ENCODE data around the gene DEPDC1B. TPM values are rescaled to one million over a fixed set of nuclear protein-coding genes. Genes with fewer than 3 reads are reported as not detected.
"Not testable (repeated sequence)": the region's sequence is repeated elsewhere in the genome, so short reads cannot be mapped to it uniquely, and the experiment has no call there.

The DEPDC1B gene
- polyA plus RNA-seq, 6 donors from 2014 or later, result 0.44 TPM; not detected in 5

DNA sequence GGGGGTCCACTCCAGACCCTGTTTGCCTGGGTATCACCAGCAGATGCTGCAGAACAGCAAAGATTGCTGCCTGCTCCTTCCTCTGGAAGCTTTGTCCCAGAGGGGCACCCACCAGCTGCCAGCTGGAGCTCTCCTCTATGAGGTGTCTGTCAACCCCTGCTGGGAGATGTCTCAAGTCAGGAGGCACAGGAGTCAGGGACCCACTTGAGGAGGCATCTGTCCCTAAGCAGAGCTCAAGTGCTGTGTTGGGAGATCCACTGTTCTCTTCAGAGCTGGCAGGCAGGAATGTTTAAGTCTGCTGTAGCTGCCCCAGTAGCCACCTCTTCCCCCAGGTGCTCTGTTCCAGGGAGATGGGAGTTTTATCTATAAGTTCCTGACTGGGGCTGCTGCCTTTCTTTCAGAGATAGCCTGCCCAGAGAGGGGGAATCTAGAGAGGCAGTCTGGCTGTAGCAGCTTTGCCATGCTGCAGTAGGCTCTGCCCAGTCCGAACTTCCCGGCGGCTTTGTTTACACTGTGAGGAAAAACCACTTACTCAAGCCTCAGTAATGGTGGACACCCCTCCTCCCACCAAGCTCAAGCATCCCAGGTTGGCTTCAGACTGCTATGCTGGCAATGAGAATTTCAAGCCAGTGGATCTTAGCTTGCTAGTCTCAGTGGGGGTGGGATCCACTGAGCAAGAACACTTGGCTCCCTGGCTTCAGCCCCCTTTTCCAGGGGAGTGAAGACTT lies 15.4 kb upstream of the DEPDC1B start:
- peaks cover 29 to 51% (median 49%) of the 10 kb centered on the region in 3 donors for H3K27me3 Mint-ChIP-seq

DNA sequence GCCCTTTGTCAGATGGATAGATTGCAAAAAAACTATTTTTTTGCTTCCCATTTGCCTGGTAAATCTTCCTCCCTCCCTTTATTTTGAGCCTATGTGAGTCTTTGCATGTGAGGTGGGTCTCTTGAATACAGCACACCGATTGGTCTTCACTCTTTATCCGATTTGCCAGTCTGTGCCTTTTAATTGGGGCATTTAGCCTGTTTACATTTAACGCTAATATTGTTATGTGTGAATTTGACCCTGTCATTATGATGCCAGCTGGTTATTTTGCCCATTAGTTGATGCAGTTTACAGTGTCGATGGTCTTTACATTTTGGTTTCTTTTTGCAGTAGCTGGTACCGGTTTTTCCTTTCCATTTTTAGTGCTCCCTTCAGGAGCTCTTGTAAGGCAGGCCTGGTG lies 13.0 kb upstream of the DEPDC1B start:
- H3K27me3 Mint-ChIP-seq, result peaks cover 25 to 40% (median 40%) of the 10 kb centered on the region in 3 donors
- H3K36me3 Mint-ChIP-seq, result peaks cover 0 to 8% of the 10 kb centered on the region in 2 donors
- no peaks in the 10 kb centered on the region for H3K4me1 Mint-ChIP-seq
- no peak overlapping the region for H3K4me3 Mint-ChIP-seq
- DNase-seq (no peak), ATAC-seq (ENCODE audit: low read depth in 2 of 2) (no peak)
- no peak overlapping the region for H3K27ac Mint-ChIP-seq
- H3K9me3 Mint-ChIP-seq, result peaks cover 7 to 35% (median 18%) of the 10 kb centered on the region in 7 donors

More for the DNA sequence above, 15.4 kb upstream of the DEPDC1B start:
- not testable (repeated sequence) for DNase-seq; H3K4me1 Mint-ChIP-seq; H3K4me3 Mint-ChIP-seq; ATAC-seq (ENCODE audit: low read depth in 2 of 2); H3K27ac Mint-ChIP-seq; H3K36me3 Mint-ChIP-seq
- H3K9me3 Mint-ChIP-seq, result peaks cover 7 to 35% (median 18%) of the 10 kb centered on the region in 7 donors

DNA sequence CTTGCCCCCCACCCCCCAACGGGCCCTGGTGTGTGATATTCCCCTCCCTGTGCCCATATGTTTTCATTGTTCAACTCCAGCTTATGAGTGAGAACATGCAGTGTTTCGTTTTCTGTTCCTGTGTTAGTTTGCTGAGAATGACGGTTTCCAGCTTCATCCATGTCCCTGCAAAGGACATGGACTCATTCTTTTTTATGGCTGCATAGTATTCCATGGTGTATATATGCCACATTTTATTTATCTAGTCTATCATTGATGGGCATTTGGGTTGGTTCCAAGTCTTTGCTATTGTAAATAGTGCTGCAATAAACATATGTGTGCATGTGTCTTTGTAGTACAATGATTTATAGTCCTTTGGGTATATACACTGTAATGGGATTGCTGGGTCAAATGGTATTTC lies 11.9 kb upstream of the DEPDC1B start:
- DNase-seq; H3K36me3 Mint-ChIP-seq; H3K4me1 Mint-ChIP-seq; H3K27ac Mint-ChIP-seq; ATAC-seq (ENCODE audit: low read depth in 2 of 2); H3K4me3 Mint-ChIP-seq: not testable (repeated sequence)
- H3K9me3 Mint-ChIP-seq, result peaks cover 3 to 29% (median 18%) of the 10 kb centered on the region in 7 donors
- H3K27me3 Mint-ChIP-seq, result peaks cover 25 to 35% (median 34%) of the 10 kb centered on the region in 3 donors

DNA sequence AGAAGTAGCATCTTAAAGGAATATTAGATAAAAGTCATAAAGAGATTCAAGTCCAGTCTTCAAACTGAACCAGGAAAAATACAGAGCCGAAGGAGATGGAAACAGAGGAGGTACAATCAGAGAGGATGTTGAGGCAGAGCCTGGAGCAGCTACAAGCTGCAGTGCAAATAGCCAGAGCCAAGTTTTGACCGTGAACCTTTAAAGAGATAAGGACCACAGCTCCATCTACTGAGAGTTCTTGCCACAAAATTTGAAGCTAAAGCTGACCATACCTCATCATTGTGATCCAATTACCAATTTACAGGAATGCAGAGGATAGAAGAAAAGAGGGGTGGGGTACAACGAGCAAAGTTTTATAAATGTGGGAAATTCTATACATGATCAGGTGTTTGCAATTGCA lies 10.4 kb upstream of the DEPDC1B start:
- Mint-ChIP-seq H3K9me3 (peaks cover 3 to 20% (median 10%) of the 10 kb centered on the region in 7 donors), H3K27me3 (peaks cover 25 to 28% (median 27%) of the 10 kb centered on the region in 3 donors), H3K36me3 (peaks cover 0 to 8% of the 10 kb centered on the region in 2 donors), H3K4me3 (no peak overlapping the region), H3K4me1 (no peaks in the 10 kb centered on the region), H3K27ac (peak overlapping the region in 1 of 6 donors; percentile 93)
- DNase-seq (no peak), ATAC-seq (ENCODE audit: low read depth in 2 of 2) (no peak)

DNA sequence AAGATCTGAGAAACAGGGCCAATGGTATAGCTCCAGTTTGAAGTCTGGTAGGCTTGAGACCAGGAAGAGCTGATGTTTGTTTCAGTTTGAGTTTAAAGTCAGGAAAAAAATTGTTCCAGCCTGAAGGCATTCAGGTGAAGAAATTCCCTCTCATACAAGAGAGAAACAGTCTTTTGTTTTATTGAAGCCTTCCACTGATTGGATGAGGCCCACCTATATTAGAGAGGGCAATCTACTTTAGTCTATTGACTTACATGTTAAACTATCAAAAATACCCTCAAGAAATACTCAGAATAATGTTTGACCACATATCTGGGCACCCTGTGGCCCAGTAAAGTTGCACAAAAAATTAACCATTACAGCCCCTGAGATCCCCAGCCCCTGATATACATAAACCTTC lies 5.2 kb upstream of the DEPDC1B start:
- Mint-ChIP-seq H3K4me1 (peaks cover 6 to 7% (median 6%) of the 10 kb centered on the region in 3 donors), H3K27me3 (peaks cover 0 to 2% (median 1%) of the 10 kb centered on the region in 3 donors), H3K36me3 (no peaks in the 10 kb centered on the region), H3K4me3 (no peak overlapping the region), H3K27ac (no peak overlapping the region), H3K9me3 (no peaks in the 10 kb centered on the region)
- ATAC-seq (ENCODE audit: low read depth in 2 of 2) (no peak), DNase-seq (no peak)

DNA sequence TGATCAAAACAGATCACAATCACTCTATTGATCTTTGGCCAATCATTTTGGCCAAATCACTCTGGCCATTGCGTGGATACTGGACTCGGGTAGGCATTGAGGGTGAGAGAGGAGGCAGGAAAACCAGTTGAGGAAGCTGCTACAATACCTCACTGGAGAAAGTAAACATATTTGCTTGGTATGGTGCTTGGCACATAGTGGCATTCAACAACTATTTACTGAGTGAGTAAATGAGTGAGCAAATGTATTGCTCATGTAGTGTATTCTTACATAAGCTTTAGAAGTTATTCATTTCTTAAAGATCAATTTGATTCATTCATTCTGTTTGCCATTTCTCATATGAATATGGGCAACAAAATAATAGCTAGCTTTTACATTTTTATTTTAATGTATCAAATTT lies 4.0 kb upstream of the DEPDC1B start:
- H3K27me3 Mint-ChIP-seq, result no peaks in the 10 kb centered on the region
- H3K36me3 Mint-ChIP-seq, result no peaks in the 10 kb centered on the region
- peaks cover 6 to 13% (median 8%) of the 10 kb centered on the region in 3 donors for H3K4me1 Mint-ChIP-seq
- DNase-seq (no peak), ATAC-seq (ENCODE audit: low read depth in 2 of 2) (no peak)
- peak overlapping the region in 1 of 8 donors; percentile 40 for H3K4me3 Mint-ChIP-seq
- no peaks in the 10 kb centered on the region for H3K9me3 Mint-ChIP-seq
- H3K27ac Mint-ChIP-seq, result no peak overlapping the region

DNA sequence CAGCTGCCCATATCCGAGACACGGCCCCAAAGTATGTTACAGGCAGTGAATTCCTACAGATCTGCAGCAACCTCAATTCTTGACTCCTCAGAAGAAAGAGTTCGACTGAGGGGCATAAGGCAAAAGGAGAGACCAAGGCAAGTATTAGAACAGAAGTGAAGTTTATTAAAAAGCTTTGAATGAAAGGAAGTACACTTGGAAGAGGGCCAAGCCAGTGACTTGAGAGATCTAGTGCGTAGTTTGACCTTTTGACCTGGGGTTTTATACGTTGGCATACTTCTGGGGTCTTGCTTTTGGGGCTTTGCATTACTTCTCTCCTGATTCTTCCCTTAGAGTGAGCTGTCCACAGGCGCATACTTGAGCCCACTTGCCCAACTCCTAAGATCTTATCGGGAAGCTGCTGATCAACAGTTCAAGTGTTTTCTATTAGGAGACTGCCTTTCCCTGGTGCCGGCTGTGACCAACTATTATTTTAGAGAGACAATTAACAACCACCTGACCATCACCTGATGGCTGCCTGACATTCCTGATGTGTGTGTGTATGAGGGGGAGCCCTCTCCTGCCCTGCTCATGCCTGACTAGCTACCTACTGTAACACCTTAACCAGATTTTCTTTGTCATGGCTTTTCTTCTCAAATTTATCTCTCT lies 1.5 kb upstream of the DEPDC1B start:
- Mint-ChIP-seq H3K4me3 (peak overlapping the region in 7 of 8 donors; percentile 21 to 95 (median 44)), H3K36me3 (no peaks in the 10 kb centered on the region), H3K9me3 (no peaks in the 10 kb centered on the region), H3K27me3 (no peaks in the 10 kb centered on the region), H3K27ac (peak overlapping the region in 2 of 6 donors; percentile 67 to 73), H3K4me1 (peaks cover 6 to 14% (median 8%) of the 10 kb centered on the region in 3 donors)
- ATAC-seq (ENCODE audit: low read depth in 2 of 2) (no peak), DNase-seq (no peak)

DNA sequence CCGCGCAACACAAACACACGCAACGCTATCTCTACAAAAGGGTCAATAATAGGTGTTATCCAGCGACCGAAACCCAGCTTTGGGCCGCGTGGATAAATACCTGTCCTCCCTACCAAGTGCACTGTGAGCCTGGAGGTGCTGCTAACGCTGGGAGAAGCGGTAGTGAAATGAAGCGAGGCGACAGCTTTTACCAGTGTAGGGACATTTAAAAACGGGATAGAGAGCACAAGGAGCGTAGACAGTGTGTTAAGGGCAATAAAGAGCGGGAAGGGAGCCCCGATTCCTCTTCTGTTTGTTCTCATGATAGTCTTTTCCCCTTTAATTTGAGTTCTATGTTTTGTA lies 421 bp upstream of the DEPDC1B start:
- no peak for DNase-seq
- peak; percentile 12 to 13 for ATAC-seq (ENCODE audit: low read depth in 2 of 2)
- Mint-ChIP-seq H3K4me1 (peaks cover 6 to 14% (median 8%) of the 10 kb centered on the region in 3 donors), H3K27me3 (no peaks in the 10 kb centered on the region), H3K36me3 (no peaks in the 10 kb centered on the region), H3K4me3 (peak overlapping the region; percentile 84 to 95 (median 94)), H3K27ac (peak overlapping the region in 5 of 6 donors; percentile 52 to 91 (median 85)), H3K9me3 (no peaks in the 10 kb centered on the region)

DNA sequence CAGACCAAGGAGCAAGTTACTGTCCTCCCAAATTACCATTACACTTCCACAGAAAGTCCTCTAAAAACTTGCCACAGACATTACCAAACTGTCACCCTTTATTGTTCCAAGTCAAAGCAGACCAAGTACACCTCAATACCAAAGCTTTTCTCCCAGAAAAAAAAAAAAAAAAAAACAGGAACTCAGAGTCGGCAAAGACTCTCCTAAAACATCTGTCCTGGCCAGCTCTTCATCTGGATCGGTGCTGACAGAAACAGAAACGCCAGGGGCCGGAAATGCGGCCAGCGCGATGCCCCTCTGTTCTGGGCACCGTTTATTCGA lies 718 bp downstream of the DEPDC1B start:
- Mint-ChIP-seq H3K27ac (peak overlapping the region in 4 of 6 donors; percentile 40 to 83 (median 72)), H3K27me3 (no peaks in the 10 kb centered on the region), H3K9me3 (no peaks in the 10 kb centered on the region), H3K4me3 (peak overlapping the region; percentile 84 to 95 (median 94)), H3K4me1 (peaks cover 6 to 14% (median 8%) of the 10 kb centered on the region in 3 donors), H3K36me3 (no peaks in the 10 kb centered on the region)
- ATAC-seq (ENCODE audit: low read depth in 2 of 2) (peak in 1 of 2 donors; percentile 3), DNase-seq (no peak)

DNA sequence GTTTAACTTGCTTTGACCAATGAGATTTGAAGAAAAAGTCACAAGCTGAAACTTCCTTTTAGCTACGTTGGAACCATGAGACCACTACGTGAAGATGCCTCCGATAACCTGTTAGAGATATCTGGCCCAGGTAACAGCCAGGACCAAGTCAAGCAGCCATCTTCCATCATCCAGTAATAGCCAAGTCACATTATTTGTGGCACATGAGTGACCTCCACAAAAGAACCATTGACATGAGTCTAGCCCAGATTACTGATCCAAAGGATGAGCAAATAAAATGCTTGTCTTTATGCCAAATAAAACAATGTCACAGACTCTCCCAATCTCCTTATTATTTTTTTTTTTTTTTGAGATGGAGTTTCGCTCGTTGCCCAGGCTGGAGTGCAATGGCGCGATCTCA lies 1.6 kb downstream of the DEPDC1B start:
- peak overlapping the region in 1 of 6 donors; percentile 8 for H3K27ac Mint-ChIP-seq

DNA sequence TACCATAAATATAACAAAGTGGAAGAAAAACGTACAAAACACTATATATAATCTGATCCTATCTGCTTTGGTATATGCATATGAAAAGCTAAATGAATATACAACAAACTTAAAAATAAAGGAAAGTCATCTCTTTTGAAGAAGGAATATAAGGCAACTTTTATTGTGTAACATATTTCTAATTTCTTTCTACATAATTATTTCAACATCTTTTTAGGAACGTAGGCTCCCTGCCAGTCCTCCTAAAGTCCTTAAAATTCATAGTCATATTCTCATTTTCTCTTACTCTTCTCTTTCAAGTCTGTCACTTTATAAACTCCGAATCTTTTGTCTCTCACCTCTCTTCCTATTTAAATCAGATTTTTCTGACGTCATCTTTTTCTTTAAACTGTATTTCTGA lies 9.6 kb downstream of the DEPDC1B start:
- Mint-ChIP-seq H3K27me3 (no peaks in the 10 kb centered on the region), H3K4me1 (no peaks in the 10 kb centered on the region), H3K27ac (no peak overlapping the region), H3K36me3 (no peaks in the 10 kb centered on the region), H3K4me3 (no peak overlapping the region), H3K9me3 (no peaks in the 10 kb centered on the region)
- ATAC-seq (ENCODE audit: low read depth in 2 of 2), result no peak
- no peak for DNase-seq

More for the DNA sequence above, 1.6 kb downstream of the DEPDC1B start:
- Mint-ChIP-seq H3K27me3 (no peaks in the 10 kb centered on the region), H3K4me3 (peak overlapping the region in 4 of 8 donors; percentile 19 to 84 (median 54)), H3K36me3 (no peaks in the 10 kb centered on the region), H3K9me3 (no peaks in the 10 kb centered on the region), H3K4me1 (peaks cover 6 to 14% (median 8%) of the 10 kb centered on the region in 3 donors)
- DNase-seq (no peak), ATAC-seq (ENCODE audit: low read depth in 2 of 2) (no peak)

DNA sequence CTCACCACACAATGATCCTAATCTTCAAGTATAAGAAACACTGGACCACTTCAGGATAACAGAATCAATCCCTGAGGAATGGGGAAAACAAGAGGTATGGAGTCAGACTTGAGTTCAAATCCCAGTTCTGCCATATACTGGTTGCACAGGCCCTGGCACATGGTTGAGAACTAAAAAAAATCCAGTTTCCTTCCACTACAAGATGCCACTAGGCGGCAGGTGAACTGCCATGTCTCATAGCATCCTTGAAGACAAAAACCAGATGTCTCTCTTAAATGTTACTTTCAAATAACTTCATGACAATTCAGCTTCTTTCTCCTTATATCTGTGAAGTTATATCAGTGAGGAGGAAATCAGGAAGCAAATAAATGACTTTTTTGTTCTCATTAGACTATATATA lies 11.0 kb downstream of the DEPDC1B start:
- H3K36me3 Mint-ChIP-seq, result no peaks in the 10 kb centered on the region
- H3K4me1 Mint-ChIP-seq, result no peaks in the 10 kb centered on the region
- no peaks in the 10 kb centered on the region for H3K27me3 Mint-ChIP-seq
- H3K27ac Mint-ChIP-seq, result peak overlapping the region in 1 of 6 donors; percentile 59
- H3K9me3 Mint-ChIP-seq, result no peaks in the 10 kb centered on the region
- H3K4me3 Mint-ChIP-seq, result no peak overlapping the region
- DNase-seq (no peak), ATAC-seq (ENCODE audit: low read depth in 2 of 2) (no peak)

DNA sequence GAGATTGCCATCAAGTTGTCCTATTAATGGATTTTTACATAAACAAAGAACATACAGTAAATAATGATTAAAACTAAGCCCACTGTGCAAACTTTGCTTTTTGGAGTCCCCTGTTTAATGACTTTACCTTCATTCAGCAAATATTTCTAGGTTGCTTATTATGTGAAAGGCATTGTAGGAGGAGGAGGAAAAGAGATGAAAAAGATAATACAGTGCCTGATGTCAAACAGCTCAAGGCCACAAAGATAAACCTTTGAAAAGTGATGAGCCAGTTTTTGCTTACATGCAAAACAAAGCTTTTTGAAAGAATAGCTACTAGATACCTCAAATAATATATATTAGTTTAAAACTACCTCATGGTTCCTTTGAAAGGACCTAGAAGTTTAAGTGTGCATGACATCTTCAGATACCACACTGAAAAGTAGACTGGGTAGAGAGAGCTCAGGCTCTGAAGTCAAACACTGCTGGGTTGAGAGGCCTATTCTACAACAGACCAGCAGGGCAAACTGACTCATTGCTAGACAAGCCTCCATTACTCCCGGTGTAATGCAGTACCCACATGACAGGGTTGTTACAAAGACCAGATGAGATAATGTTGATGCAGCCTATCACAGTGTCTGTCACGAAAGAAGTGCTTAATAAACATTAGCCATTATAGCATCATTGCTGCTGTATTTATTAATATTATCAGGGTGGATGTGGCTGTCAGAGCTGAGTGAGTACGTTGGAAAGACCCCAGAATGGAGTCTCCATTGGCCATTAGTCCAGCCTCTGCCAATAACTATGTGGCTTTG lies 11.8 kb downstream of the DEPDC1B start:
- DNase-seq (no peak), ATAC-seq (ENCODE audit: low read depth in 2 of 2) (peak; percentile 49 to 56)
- Mint-ChIP-seq H3K27ac (peak overlapping the region in 1 of 6 donors; percentile 29), H3K36me3 (no peaks in the 10 kb centered on the region), H3K9me3 (no peaks in the 10 kb centered on the region), H3K4me1 (no peaks in the 10 kb centered on the region), H3K27me3 (no peaks in the 10 kb centered on the region), H3K4me3 (no peak overlapping the region)

All from naive B cell (primary cell).